ENCODE measurements around the gene TMEM151B. TPM values are rescaled to one million over a fixed set of nuclear protein-coding genes. Genes with fewer than 3 reads are reported as not detected.

The TMEM151B gene
- total and polyA plus RNA-seq, 10 of the 15 experiments (the other 5 are each of a cell fraction or from before 2014, with no cell fraction given) = 0.01 to 0.19 (median 0.05) TPM; not detected in 6

- TF ChIP-seq MTA3 (IDR thresholded peaks at IDR 0.05; ENCODE audit: borderline replicate concordance, low read length) (no peak), BCL3 (IDR thresholded peaks at IDR 0.05; ENCODE audit: borderline replicate concordance, insufficient read depth, low read depth, low read length, poor library complexity, severe bottlenecking) (peak; percentile 61), BHLHE40 (IDR thresholded peaks at IDR 0.05; ENCODE audit: borderline replicate concordance in 1 of 2, low read depth in 2 of 2, low read length in 1 of 2) (peak; percentile 69 to 72; a peak in 2 of 4 replicates), YBX1 (IDR thresholded peaks at IDR 0.05) (peak; percentile 86; the same call in 1 of the 2 replicates), TAF1 (IDR thresholded peaks at IDR 0.05; ENCODE audit: borderline replicate concordance, low read depth, low read length) (0 out of 2 replicates have a peak, but pooled peaks have one; percentile 47), HDAC6 (IDR thresholded peaks at IDR 0.05; ENCODE audit: unreplicated experiment) (no peak), CBFB (IDR thresholded peaks at IDR 0.05; ENCODE audit: low read depth) (no peak), YY1 (IDR thresholded peaks at IDR 0.05; ENCODE audit: low read depth, low read length) (no peak), TCF12 (IDR thresholded peaks at IDR 0.05; ENCODE audit: low read depth, low read length) (0 out of 2 replicates have a peak, but pooled peaks have one; percentile 40), NFYA (IDR thresholded peaks at IDR 0.05; ENCODE audit: borderline replicate concordance, low read depth, low read length) (no peak), ATF7 (IDR thresholded peaks at IDR 0.05; ENCODE audit: low read depth) (peak; percentile 96), HCFC1 (IDR thresholded peaks at IDR 0.05; ENCODE audit: low read length) (no peak), EGR1 (IDR thresholded peaks at IDR 0.05; ENCODE audit: borderline replicate concordance in 1 of 2, low read depth in 2 of 2, low read length in 2 of 2) (peak in 1 of 2 experiments; percentile 77; a peak in 1 of 3 replicates), HDGF (IDR thresholded peaks at IDR 0.05) (peak; percentile 90), MEF2B (IDR thresholded peaks at IDR 0.05; ENCODE audit: partially characterized antibody, poor library complexity, severe bottlenecking) (peak; percentile 98), CHD2 (IDR thresholded peaks at IDR 0.05; ENCODE audit: borderline replicate concordance, low read depth, low read length) (peak; percentile 59), SMAD1 (IDR thresholded peaks at IDR 0.05; ENCODE audit: low read depth, partially characterized antibody) (peak; percentile 86), ZNF592 (IDR thresholded peaks at IDR 0.05) (peak; percentile 73; the same call in 1 of the 2 replicates)
- TF ChIP-seq, protein P1, sequence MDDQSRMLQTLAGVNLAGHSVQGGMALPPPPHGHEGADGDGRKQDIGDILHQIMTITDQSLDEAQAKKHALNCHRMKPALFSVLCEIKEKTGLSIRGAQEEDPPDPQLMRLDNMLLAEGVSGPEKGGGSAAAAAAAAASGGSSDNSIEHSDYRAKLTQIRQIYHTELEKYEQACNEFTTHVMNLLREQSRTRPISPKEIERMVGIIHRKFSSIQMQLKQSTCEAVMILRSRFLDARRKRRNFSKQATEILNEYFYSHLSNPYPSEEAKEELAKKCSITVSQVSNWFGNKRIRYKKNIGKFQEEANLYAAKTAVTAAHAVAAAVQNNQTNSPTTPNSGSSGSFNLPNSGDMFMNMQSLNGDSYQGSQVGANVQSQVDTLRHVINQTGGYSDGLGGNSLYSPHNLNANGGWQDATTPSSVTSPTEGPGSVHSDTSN (IDR thresholded peaks at IDR 0.05; ENCODE audit: insufficient replicate concordance, low read depth, low read length) = peak; percentile 83
Observed at GRCh38 chr6:44260451-44261297, 9.6 kb upstream of the TMEM151B start (continued).

Measured in GM12878 (cell line).